Caki2 (cell line): ENCODE results near the gene CST9. TPM values are rescaled to one million over a fixed set of nuclear protein-coding genes. Genes with fewer than 3 reads are reported as not detected.
A peak's percentile ranks its signal among the peaks of the same experiment; 100 is the strongest.
"Not testable (repeated sequence)": the region's sequence is repeated elsewhere in the genome, so short reads cannot be mapped to it uniquely, and the experiment has no call there.

Experiments
- DNase-seq: peaks from one replicate; pipeline ENCODE4 v3.0.0-alpha.2; 2015; ENCODE audit warnings: low read depth
- in situ Hi-C: cut with HindIII; loops from 2 replicates; pipeline ENCODE4 v1.10.0; 2016; ENCODE audit warnings: low sequenced_read_pairs, low pct_unique_long_range_greater_than_20kb, mixed read lengths
- total RNA-seq: library from RNA; depleted of rRNA; stranded (reverse); fragments of >200 nt; shearing (Covaris generic); gene quantifications from 2 replicates; pipeline ENCODE4 v1.2.3, GENCODE V29; 2014; ENCODE audit warnings: low replicate concordance

The CST9 gene
- total RNA-seq, 1 experiment from 2014 or later, result not detected

- in situ Hi-C loops, result no loop called here
- no peak for DNase-seq
These were observed 21.8 kb upstream of the CST9 start for GRCh38 chr20:23627501-23627900.

- DNase-seq, result no peak
- in situ Hi-C loops, result no loop called here
These were observed 20.4 kb upstream of the CST9 start for GRCh38 chr20:23626040-23626620.

- in situ Hi-C loops, result no loop called here
- DNase-seq, result no peak
These were observed 19.7 kb upstream of the CST9 start for GRCh38 chr20:23625236-23625964.

DNA sequence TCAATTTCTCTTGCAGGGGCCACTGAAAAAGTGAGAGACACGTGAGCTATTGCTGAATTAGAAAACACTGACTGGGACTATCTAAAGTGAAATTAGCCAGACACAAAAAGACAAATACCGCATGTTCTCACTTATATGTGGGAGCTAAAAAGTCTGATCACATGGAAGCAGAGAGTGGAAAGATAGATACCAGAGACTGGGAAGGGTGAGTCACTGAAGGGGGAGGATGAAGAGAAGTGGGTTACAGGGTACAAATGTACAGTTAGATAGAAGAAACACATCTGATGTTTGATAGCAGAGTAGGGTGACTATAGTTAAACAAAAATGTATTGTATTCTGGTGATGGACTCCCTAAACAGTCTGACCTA, 18.6 kb upstream of the CST9 start:
- no peak for DNase-seq
- in situ Hi-C loops, result no loop called here

- in situ Hi-C loops, result no loop called here
- DNase-seq, result no peak
These were observed 18.1 kb upstream of the CST9 start for GRCh38 chr20:23623666-23624323.

DNA sequence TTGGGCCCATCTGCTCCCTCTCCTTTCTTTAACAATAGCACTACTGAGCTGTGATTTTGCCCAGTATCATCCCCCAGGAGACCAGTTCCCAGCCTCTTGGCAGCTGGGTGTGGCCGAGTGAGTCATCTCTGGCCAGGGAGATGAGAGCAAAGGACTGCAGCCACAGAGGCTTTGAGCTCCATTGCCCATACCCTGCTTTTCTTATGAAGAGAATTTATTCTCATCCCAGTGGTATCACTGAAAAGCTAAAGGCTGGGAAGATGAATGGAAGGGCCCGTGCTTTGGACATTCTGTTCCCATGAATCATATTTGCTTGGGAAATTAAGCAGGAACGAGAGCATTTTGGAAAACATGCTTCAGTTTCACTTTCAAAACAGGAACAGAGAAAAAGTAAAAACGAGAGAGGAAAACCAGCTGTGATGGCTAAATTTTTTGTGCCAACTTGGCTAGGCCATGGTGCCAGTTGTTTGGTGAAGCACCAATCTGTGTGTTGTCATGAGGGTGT, 17.2 kb upstream of the CST9 start:
- in situ Hi-C loops, result no loop called here
- DNase-seq, result peak; percentile 78

GRCh38 chr20:23622401-23622800, 16.7 kb upstream of the CST9 start:
- DNase-seq, in situ Hi-C loops: not testable (repeated sequence)

GRCh38 chr20:23620670-23621386, 15.1 kb upstream of the CST9 start:
- in situ Hi-C loops, DNase-seq: not testable (repeated sequence)

DNA sequence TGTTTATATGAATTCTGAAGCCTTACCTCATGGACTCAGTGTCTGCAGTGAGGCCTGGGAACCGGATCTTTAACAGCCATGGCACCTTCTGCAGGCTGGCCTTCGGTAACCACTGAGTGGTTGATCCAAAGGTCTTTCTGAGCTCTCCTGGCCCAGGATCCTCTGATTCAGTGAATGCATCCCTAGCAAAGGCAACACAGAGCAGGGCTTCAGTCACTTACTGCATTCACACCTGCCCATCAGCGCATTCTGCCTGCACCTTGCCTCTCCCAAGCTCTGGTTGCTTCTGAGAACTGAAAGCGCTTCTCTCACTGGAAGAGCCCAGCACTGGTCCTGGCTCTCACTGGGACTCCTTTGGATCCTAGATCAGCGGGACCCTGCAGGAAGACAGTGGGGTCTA, 8.4 kb upstream of the CST9 start:
- DNase-seq, result no peak
- in situ Hi-C loops, result no loop called here

- in situ Hi-C loops, result no loop called here
- DNase-seq, result no peak
These were observed 8.0 kb upstream of the CST9 start for GRCh38 chr20:23613676-23614075.

DNA sequence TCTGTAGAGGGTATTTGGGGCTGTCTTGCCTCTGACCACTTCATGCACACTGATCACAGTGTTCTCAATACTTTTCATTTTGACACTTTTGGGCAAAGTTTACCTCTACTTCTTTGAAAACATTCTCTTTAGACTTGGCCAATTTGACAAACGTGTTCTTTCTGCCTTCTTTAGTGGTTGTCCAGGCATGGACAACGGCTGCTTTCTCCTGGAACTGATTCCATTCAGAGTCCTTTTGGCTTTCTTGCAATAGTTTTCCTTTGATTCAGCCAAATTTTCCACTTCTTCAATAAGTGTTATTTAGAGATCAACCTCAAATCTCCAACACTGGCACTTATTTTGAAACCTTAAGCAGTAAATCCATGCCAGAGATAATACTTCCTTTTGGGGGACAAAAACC, 6.7 kb upstream of the CST9 start:
- in situ Hi-C loops, result no loop called here

GRCh38 chr20:23609486-23610109, 3.9 kb upstream of the CST9 start:
- in situ Hi-C loops, result no loop called here
- DNase-seq, result no peak

More for the DNA sequence above, 6.7 kb upstream of the CST9 start:
- no peak for DNase-seq

DNA sequence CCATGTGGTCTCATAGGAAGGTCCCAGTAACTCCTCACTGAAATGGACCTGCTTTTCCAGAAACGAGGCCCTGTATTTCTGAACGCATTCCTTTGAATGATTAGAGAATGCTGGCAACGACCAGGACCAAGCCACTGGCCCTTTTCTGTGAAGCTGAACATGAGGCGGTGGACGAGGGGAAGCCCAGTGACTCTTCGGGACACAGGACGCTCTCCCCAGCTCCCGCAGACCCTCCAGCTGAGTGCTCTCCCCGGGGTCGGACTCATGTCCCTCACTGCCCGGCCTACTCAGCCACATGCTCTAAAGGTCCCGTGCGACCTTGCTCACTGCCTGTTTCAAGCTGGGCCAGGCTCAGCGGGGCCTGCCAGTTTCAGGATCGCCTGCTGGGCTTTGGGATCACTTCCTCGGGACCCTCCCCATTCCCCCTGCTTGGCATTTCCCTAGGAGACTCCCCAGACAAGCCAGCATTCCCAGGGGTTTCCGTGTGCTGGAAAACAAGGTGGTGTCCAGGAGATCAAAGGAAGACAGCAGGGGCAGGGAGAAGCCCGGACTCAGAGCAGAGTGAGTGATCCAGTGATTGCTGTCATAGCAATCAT, 2.6 kb upstream of the CST9 start:
- DNase-seq, result no peak
- in situ Hi-C loops, result no loop called here

GRCh38 chr20:23607497-23608245, 2.0 kb upstream of the CST9 start:
- in situ Hi-C loops, result no loop called here
- DNase-seq, result no peak

DNA sequence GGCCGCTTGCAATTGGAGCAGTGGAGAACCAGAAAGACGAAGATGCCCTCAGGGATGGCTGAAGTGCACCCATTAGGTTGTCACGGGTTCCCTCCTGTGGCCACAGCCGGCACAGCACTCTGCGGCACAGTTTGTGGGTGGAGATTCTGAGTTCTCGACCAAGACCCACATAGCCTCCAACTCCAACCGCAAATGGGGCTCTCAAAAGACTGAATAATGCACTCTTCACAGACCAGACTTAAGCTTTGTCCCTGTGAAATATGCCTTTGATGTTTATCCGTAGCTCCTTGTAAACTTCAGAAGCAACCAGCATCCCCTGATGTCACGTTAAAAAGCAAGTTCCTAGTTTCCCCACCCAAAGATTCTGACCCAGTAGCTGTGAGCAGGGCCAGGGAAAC, 934 bp upstream of the CST9 start:
- in situ Hi-C loops, result no loop called here
- DNase-seq, result peak; percentile 56

DNA sequence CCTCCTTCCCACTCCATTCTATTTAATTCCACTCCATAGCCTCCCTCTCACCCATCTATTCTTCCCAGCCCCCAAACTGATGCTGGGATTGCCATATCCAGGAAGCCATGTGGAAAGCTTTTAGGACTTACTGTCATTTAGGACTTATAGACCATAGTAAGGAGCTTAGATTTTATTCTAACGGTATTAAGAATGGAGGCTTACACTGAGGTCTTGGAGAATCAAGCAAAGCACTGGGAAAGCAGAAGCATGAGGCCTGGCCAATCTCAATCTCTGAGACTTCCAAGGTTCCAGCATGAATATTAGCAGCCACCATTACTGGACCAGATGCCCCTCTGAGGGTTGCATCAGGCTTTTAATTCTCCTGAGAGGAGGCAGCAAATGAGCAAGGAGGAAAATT, 1.4 kb downstream of the CST9 start:
- in situ Hi-C loops, result no loop called here
- DNase-seq, result no peak

DNA sequence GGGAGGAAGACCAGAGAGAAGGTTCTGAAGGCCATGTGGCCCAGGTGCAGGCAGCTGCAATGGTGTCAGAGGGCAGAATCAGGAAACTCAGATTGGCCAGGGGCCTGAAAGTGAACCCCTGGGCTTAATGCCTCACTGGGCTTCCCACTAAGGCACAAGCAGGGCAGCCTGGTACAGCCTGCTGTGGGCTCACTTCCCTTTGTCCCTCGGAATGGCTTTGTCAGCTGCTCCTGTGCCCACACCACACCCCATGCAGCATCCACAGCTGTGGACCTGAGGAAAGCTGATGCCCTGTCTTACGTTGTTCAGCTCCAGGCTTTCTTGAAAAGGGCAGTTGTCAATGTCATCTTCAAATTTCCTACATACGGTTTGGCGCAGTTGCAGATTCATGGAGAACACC, 2.4 kb downstream of the CST9 start:
- in situ Hi-C loops, result no loop called here
- DNase-seq, result no peak
